Neural cell (in vitro differentiated cells): ENCODE data around the gene CHMP1A. TPM values are rescaled to one million over a fixed set of nuclear protein-coding genes. Genes with fewer than 3 reads are reported as not detected.

Source experiments
- H2AFZ ChIP-seq: fragments of 200-600, 300-800 bp; sonication (generic), shearing (Covaris generic); 2 replicates; pipeline ENCODE4 v1.6.0; 2014; ENCODE audit warnings: low read depth, mild to moderate bottlenecking, antibody characterized with exemption, low read length, moderate library complexity
- H3F3A ChIP-seq: fragments of 200-600 bp; shearing (Covaris generic); 2 replicates; pipeline ENCODE4 v1.6.1; 2016; ENCODE audit warnings: mild to moderate bottlenecking, moderate library complexity, mixed read lengths, antibody characterized with exemption, low read length; ENCODE audit not compliant: insufficient read depth, poor library complexity, severe bottlenecking
- H3K27ac ChIP-seq: fragments of 200-600, 300-800 bp; sonication (generic), shearing (Covaris generic); 2 replicates; pipeline ENCODE4 v1.5.1; 2014; ENCODE audit warnings: mild to moderate bottlenecking, low read length, moderate library complexity
- H3K27me3 ChIP-seq: fragments of 300-800, 200-600 bp; sonication (generic), shearing (Covaris generic); 2 replicates; pipeline ENCODE4 v1.6.0; 2014; ENCODE audit warnings: mild to moderate bottlenecking, low read depth, low read length, moderate library complexity; ENCODE audit not compliant: insufficient read depth
- H3K36me3 ChIP-seq: fragments of 300-800, 200-600 bp; sonication (generic), shearing (Covaris generic); 2 replicates; pipeline ENCODE4 v1.5.1; 2014; ENCODE audit warnings: mild to moderate bottlenecking, antibody characterized with exemption, low read length, moderate library complexity; ENCODE audit not compliant: insufficient read depth
- H3K4me2 ChIP-seq: fragments of 300-800, 200-600 bp; sonication (generic), shearing (Covaris generic); 2 replicates; pipeline ENCODE4 v1.6.0; 2014; ENCODE audit warnings: mild to moderate bottlenecking, low read length
- H3K4me3 ChIP-seq: fragments of 300-800, 200-600 bp; sonication (generic), shearing (Covaris generic); 2 replicates; pipeline ENCODE4 v1.5.1; 2014; ENCODE audit warnings: mild to moderate bottlenecking, low read length, moderate library complexity
- H3K79me2 ChIP-seq: fragments of 200-600 bp; shearing (Covaris generic); replicated peaks from 2 replicates; pipeline ENCODE4 v1.6.0; 2014; ENCODE audit warnings: mild to moderate bottlenecking, low read length, moderate library complexity; ENCODE audit not compliant: insufficient read depth
- H3K9ac ChIP-seq: fragments of 300-800, 200-600 bp; sonication (generic), shearing (Covaris generic); 2 replicates; pipeline ENCODE4 v1.6.1; 2016; ENCODE audit warnings: mild to moderate bottlenecking, low read length, mixed read lengths
- H3K9me2 ChIP-seq: fragments of 200-600 bp; shearing (Covaris generic); 2 replicates; pipeline ENCODE4 v1.6.1; 2016; ENCODE audit warnings: mild to moderate bottlenecking, low read length, mixed read lengths; ENCODE audit not compliant: insufficient read depth
- H3K9me3 ChIP-seq: fragments of 200-600, 300-800 bp; sonication (generic), shearing (Covaris generic); 2 replicates; pipeline ENCODE4 v1.6.1; 2016; ENCODE audit warnings: mild to moderate bottlenecking, mixed run types, low read length, moderate library complexity, mixed read lengths
- H4K20me1 ChIP-seq: fragments of 200-600 bp; shearing (Covaris generic); 2 replicates; pipeline ENCODE4 v1.6.1; 2016; ENCODE audit warnings: mild to moderate bottlenecking, mixed run types; ENCODE audit not compliant: insufficient read depth
- EP300 ChIP-seq: fragments of 450-650 bp; conservative IDR thresholded peaks from 2 replicates; pipeline ENCODE4 v1.6.1; 2014; ENCODE audit warnings: antibody characterized with exemption, mild to moderate bottlenecking, moderate library complexity; ENCODE audit not compliant: poor library complexity, severe bottlenecking
- EZH2 ChIP-seq: fragments of 200-600, 300-800 bp; shearing (Covaris generic), sonication (generic); IDR thresholded peaks from 2 replicates; pipeline ENCODE4 v1.6.1; 2014; ENCODE audit warnings: antibody characterized with exemption, low read length, borderline replicate concordance, mild to moderate bottlenecking; ENCODE audit not compliant: insufficient read depth, poor library complexity, severe bottlenecking
- MXI1 ChIP-seq: fragments of 450-650 bp; conservative IDR thresholded peaks from 2 replicates; pipeline ENCODE4 v1.6.1; 2014; ENCODE audit warnings: antibody characterized with exemption, mild to moderate bottlenecking; ENCODE audit not compliant: poor library complexity, severe bottlenecking
- POLR2AphosphoS5 ChIP-seq: IDR thresholded peaks from 2 replicates; pipeline ENCODE4 v1.6.1; 2012
- RAD21 ChIP-seq: fragments of 450-650 bp; conservative IDR thresholded peaks from 2 replicates; pipeline ENCODE4 v1.6.1; 2014; ENCODE audit warnings: antibody characterized with exemption, mild to moderate bottlenecking, moderate library complexity
- SMC3 ChIP-seq: fragments of 450-650 bp; conservative IDR thresholded peaks from 2 replicates; pipeline ENCODE4 v1.6.1; 2014; ENCODE audit warnings: antibody characterized with exemption, mild to moderate bottlenecking, moderate library complexity; ENCODE audit not compliant: poor library complexity
- TAF1 ChIP-seq: IDR thresholded peaks from 2 replicates; pipeline ENCODE4 v1.6.1; 2012; ENCODE audit warnings: low read depth
- polyA plus RNA-seq: library from polyadenylated mRNA; depleted of rRNA; stranded (reverse); fragments of >200 nt; gene quantifications from 2 replicates; pipeline ENCODE4 v1.2.3, GENCODE V29; 2014
- TF ChIP-seq, protein P1 (sequence below): IDR thresholded peaks from 2 replicates; pipeline ENCODE4 v1.6.1; 2012; ENCODE audit warnings: borderline replicate concordance
- TF ChIP-seq, protein P2 (sequence below): fragments of 450-650 bp; IDR thresholded peaks from 2 replicates; pipeline ENCODE4 v1.5.1; 2014; ENCODE audit warnings: antibody characterized with exemption, mild to moderate bottlenecking, moderate library complexity; ENCODE audit not compliant: poor library complexity, severe bottlenecking

The CHMP1A gene
- polyA plus RNA-seq, 1 donor from 2014 or later: 113 TPM

DNA sequence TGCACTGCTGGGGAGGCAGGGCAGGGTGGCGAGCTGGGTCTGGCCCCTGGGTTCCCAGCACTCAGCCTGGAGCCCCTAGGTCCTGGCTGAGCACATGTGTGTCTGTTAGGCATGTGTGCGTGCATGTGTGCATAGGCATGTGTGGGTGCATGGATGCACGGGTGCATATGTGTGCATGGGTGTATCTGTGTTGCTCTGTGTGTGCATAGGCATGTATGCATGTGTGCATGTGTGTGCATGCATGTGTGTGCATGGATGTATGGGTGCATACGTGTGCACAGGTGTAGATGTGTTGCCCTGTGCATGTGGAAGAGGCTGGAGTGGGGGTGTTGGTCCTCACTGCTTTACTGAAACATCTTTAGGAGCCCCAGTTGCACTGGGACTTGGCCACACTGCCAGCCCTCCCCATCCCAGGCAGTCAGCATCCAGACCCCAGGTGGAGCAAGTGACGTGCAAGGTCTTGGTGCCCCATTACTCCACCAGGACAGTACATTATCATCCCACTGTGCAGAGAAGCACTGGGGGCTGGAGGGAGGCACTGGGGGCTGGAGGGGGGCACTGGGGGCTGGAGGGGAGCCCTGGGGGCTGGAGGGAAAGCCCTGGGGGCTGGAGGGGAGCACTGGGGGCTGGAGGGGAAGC is 54.4 kb downstream of the CHMP1A start:
- Histone ChIP-seq H3K36me3 (no peaks in the 10 kb centered on the region), H3K27ac (peak overlapping the region; percentile 47), H3K4me3 (no peak overlapping the region), H3K9me2 (no peaks in the 10 kb centered on the region), H3K4me2 (no peak overlapping the region), H3K79me2 (no peaks in the 10 kb centered on the region), H3F3A (no peaks in the 10 kb centered on the region), H3K9ac (no peak overlapping the region), H3K9me3 (no peaks in the 10 kb centered on the region), H2AFZ (no peak overlapping the region), H3K27me3 (no peaks in the 10 kb centered on the region), H4K20me1 (no peaks in the 10 kb centered on the region)
- TF ChIP-seq SMC3 (no peak), POLR2AphosphoS5 (no peak), TAF1 (no peak), RAD21 (no peak), EZH2 (no peak), EP300 (no peak)
- TF ChIP-seq, protein P1, sequence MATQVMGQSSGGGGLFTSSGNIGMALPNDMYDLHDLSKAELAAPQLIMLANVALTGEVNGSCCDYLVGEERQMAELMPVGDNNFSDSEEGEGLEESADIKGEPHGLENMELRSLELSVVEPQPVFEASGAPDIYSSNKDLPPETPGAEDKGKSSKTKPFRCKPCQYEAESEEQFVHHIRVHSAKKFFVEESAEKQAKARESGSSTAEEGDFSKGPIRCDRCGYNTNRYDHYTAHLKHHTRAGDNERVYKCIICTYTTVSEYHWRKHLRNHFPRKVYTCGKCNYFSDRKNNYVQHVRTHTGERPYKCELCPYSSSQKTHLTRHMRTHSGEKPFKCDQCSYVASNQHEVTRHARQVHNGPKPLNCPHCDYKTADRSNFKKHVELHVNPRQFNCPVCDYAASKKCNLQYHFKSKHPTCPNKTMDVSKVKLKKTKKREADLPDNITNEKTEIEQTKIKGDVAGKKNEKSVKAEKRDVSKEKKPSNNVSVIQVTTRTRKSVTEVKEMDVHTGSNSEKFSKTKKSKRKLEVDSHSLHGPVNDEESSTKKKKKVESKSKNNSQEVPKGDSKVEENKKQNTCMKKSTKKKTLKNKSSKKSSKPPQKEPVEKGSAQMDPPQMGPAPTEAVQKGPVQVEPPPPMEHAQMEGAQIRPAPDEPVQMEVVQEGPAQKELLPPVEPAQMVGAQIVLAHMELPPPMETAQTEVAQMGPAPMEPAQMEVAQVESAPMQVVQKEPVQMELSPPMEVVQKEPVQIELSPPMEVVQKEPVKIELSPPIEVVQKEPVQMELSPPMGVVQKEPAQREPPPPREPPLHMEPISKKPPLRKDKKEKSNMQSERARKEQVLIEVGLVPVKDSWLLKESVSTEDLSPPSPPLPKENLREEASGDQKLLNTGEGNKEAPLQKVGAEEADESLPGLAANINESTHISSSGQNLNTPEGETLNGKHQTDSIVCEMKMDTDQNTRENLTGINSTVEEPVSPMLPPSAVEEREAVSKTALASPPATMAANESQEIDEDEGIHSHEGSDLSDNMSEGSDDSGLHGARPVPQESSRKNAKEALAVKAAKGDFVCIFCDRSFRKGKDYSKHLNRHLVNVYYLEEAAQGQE: no peak
- TF ChIP-seq, protein P2, sequence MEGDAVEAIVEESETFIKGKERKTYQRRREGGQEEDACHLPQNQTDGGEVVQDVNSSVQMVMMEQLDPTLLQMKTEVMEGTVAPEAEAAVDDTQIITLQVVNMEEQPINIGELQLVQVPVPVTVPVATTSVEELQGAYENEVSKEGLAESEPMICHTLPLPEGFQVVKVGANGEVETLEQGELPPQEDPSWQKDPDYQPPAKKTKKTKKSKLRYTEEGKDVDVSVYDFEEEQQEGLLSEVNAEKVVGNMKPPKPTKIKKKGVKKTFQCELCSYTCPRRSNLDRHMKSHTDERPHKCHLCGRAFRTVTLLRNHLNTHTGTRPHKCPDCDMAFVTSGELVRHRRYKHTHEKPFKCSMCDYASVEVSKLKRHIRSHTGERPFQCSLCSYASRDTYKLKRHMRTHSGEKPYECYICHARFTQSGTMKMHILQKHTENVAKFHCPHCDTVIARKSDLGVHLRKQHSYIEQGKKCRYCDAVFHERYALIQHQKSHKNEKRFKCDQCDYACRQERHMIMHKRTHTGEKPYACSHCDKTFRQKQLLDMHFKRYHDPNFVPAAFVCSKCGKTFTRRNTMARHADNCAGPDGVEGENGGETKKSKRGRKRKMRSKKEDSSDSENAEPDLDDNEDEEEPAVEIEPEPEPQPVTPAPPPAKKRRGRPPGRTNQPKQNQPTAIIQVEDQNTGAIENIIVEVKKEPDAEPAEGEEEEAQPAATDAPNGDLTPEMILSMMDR: no peak

DNA sequence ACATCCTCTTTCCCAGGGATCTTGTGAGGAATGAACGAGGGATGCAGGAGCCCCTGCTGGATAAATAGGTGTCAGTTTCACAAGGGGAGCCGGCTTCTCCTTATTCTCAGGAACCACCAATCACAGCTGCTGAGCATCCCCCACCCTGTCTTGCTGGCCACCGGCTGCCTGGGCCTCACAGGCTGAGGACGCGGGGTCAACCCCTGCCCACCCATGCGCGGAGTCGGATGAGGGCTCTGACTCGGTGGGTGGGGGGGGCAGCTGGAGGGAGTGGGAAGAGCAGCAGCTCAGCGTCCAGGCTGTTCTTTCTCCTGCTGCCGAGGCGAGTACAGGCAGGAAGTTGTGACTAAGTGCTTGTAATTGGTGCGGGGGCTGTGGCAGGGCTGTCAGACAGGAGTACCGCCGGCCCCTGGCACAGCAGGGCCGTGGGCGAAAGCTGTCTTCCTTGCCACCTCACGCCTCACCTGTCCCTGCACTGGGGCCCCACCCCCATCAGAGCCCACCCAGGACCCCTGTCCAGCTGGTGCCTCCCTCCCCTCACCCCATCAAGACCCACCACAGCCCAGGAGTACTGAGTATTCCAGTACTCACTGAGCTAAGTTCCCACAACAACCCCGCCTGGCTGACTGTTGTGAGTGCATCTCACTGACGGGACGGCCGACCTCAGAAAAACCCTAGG is 55.1 kb downstream of the CHMP1A start:
- H3F3A ChIP-seq: no peaks in the 10 kb centered on the region
- peak overlapping the region; percentile 47 for H3K27ac ChIP-seq
- H3K36me3 ChIP-seq: no peaks in the 10 kb centered on the region
- H4K20me1 ChIP-seq: no peaks in the 10 kb centered on the region
- no peak overlapping the region for H3K4me2 ChIP-seq
- no peaks in the 10 kb centered on the region for H3K79me2 ChIP-seq
- TF ChIP-seq MXI1 (no peak), RAD21 (no peak), SMC3 (no peak), TAF1 (no peak), EP300 (no peak), EZH2 (no peak), POLR2AphosphoS5 (no peak)
- TF ChIP-seq, protein P1: no peak
- TF ChIP-seq, protein P2: no peak
- peak overlapping the region; percentile 18 for H3K4me3 ChIP-seq
- H2AFZ ChIP-seq: no peak overlapping the region
- peak overlapping the region; percentile 31 for H3K9ac ChIP-seq
- no peaks in the 10 kb centered on the region for H3K9me2 ChIP-seq
- no peaks in the 10 kb centered on the region for H3K9me3 ChIP-seq
- no peaks in the 10 kb centered on the region for H3K27me3 ChIP-seq
